Measurements from ENCODE around the gene TYW1B.
"Not testable (repeated sequence)": the region's sequence is repeated elsewhere in the genome, so short reads cannot be mapped to it uniquely, and the experiment has no call there.

- not testable (repeated sequence) for TF ChIP-seq ATF3 (IDR thresholded peaks at IDR 0.05); CTCF (IDR thresholded peaks at IDR 0.05; ENCODE audit: low read depth, low read length, missing input control); JUND (IDR thresholded peaks at IDR 0.05); SP1 (IDR thresholded peaks at IDR 0.05); HNF4A (conservative IDR thresholded peaks at IDR 0.05); GABPA (IDR thresholded peaks at IDR 0.05 in 1 of 2, conservative IDR thresholded peaks at IDR 0.05 in 1 of 2); REST (IDR thresholded peaks at IDR 0.05)
These were observed 224.5 kb downstream of the TYW1B start for GRCh38 chr7:72603476-72603875.
